NCI-H526 treated with DMSO at 0.1 percent for 48 hours (cell line): ENCODE results near the gene GOPC.
"Not testable (repeated sequence)": the region's sequence is repeated elsewhere in the genome, so short reads cannot be mapped to it uniquely, and the experiment has no call there.

ENCODE experiments used
- DNase-seq: peaks from one replicate; lab custom pipeline; 2025; lab: John Stamatoyannopoulos, UW

GOPC gene

GRCh38 chr6:117602151-117602898 lies at the start of gene GOPC:
Gene GOPC (minus strand): TSS chr6:117602511. CDS start chr6:117602288, 223 bp downstream.
- DNase-seq: peak; percentile 92

DNA sequence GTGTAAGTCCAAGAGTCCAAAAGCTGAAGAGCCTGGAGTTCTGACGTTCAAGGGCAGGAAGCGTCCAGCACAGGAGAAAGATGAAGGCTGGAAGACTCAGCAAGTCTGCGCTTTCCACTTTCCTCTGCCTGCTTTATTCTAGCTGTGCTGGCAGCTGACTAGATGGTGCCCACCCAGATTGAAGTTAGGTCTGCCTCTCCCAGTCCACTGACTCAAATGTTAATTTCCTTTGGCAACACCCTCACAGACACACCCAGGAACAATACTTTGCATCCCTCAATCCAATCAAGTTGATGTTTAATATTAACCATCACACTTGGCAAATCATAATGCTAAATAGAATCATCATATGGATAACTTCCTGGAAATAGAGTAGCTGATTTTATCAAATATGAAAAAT lies 49.7 kb upstream of the GOPC start:
- not testable (repeated sequence) for DNase-seq

GRCh38 chr6:117642976-117643375 lies 40.7 kb upstream of the GOPC start:
- DNase-seq: no peak

- no peak for DNase-seq
Observed at GRCh38 chr6:117637770-117638169, 35.5 kb upstream of the GOPC start.

DNA sequence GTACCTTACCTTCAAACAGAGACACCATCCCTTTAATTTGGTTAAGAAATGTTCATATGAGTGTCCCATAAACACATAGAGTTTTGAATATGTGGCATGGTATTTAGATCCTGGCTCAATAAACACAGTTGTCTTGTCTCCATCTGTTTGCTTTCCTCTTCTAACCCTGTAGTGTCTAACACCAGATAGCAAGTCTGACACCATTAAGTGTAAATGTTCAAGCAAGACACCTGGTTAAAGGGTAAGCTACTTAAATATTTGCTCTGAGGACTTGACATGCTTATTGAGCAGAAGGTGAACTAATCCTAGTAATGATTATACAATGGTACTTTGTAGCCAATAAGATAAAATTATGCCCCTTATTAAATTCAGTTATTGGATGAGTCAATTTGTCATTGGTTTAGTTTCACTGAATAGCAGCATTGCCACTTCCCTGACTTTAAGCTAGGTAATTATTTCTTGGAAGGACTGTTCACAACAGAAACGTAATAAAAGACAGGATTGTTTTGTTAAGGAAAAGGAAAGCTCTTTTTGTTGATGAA lies 26.9 kb upstream of the GOPC start:
- DNase-seq: peak; percentile 76

- DNase-seq: no peak
Observed at GRCh38 chr6:117627533-117627932, 25.2 kb upstream of the GOPC start.

GRCh38 chr6:117624869-117625481 lies 22.7 kb upstream of the GOPC start:
- DNase-seq: no peak

GRCh38 chr6:117619178-117619577 lies 16.9 kb upstream of the GOPC start:
- DNase-seq: no peak

- DNase-seq: no peak
Observed at GRCh38 chr6:117617210-117618035, 15.1 kb upstream of the GOPC start.

DNA sequence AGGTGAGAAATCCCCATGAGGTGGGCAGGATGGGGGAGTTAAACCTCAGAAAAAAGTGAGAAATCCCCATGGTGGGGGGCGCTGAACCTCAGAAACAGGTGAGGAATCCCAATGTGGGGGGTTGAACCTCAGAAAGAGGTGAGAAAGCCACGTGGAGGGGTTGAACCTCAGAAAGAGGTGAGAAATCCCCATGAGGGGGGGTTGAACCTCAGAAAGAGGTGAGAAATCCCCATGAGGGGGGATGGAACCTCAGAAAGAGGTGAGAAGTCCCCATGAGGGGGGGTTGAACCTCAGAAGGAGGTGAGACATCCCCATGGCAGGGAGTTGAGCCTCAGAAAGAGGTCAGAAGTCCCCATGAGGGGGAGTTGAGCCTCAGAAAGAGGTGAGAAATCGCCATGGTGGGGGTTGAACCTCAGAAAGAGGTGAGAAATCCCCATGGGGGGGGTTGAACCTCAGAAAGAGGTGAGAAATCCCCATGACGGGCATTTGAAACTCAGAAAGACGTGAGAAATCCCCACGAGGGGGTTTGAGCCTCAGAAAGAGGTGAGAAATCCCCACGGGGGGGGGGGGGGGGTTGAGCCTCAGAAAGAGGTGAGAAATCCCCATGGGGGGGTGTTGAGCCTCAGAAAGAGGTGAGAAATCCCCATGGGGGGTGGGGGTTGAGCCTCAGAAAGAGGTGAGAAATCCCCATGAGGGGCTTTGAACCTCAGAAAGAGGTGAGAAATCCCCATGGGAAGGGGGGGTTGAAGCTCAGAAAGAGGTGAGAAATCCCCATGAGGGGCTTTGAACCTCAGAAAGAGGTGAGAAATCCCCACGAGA lies 14.3 kb upstream of the GOPC start:
- DNase-seq: no peak

GRCh38 chr6:117615750-117616390 lies 13.6 kb upstream of the GOPC start:
- no peak for DNase-seq

DNA sequence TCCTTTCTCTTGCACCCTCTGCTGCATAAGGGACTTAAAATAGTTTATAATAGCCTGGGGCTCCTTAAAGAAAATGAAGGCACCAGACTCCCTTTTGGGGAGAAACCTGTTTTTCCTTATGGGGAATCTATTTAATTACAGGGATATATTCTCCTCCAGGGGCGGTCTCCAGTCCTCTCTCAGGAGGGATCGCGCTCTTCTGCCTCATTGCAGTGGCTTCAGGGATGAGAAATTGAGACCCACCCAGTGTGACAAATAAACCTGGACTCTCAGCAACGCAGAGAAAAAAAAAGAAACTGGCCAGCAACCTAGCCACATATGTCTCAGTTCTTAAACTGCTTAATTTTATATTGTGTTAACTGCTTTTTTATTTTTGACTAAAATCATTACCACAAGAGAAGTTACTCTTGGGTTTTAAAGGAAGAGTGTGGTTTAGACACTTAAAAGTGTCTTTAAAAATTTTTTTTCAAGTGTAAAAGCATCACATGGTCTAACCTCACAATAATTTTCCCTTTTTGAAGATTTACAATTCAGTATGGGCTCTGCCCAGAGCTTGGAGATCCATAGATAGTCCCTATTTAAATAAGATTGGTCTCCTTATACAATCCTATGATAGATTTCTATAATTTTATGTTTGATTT lies 11.7 kb upstream of the GOPC start:
- no peak for DNase-seq

DNA sequence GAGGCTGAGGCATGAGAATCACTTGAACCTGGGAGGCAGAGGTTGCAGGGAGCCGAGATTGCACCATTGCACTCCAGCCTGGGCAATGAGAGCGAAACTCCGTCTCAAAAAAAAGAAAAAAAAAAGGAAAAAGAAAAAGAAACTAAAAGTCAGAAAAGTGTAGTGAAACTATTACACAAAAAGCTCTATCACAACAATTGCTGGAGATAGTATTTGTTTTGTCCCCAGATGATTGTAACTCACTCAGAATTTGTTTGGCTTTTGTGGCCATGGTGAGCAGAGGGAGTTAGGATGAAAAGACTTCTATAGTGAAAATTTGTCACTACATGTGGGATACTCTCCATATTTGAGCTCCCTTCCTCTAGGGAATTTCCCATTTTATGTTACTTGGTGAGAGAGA lies 5.2 kb upstream of the GOPC start:
- no peak for DNase-seq

- peak; percentile 87 for DNase-seq
Observed at GRCh38 chr6:117605169-117605826, 3.0 kb upstream of the GOPC start.

DNA sequence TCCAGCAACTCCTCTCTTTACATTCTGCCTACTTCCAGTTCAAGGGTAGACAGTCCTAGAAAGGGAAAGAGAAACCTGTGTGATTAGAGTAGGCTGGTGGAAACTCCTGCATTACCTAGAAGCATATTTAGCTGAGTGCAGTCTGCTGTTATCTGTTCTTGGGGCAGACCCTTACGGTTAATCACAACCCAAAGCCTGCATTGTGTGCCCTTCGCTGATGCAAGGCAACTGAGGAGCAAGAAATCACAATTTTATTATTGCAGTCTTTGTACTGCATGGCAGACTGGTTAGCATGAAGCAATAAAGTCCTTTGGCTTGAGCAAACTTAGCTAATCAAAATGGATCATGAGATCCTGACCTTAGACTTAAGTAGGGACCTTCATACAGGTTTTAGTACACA lies 1.5 kb upstream of the GOPC start:
- DNase-seq: no peak

- DNase-seq: no peak
Observed at GRCh38 chr6:117602899-117603588, 733 bp upstream of the GOPC start.

DNA sequence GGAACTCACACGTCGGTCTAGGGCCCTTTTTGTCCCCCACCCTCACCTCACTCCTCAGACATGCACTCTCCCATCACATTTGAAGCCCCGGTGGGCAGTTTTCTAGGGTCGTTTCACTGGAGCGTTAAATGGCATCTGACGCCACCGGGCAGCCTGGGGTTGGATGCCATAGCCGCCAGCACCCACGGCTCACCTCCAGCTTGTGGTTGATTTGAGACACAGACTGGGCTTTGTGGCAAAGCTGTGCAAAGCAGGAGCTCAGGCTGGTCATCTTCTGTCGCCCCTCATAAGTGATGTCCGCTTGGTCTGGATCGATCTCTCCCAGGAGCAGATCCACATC lies 530 bp downstream of the GOPC start:
- peak; percentile 60 for DNase-seq

- no peak for DNase-seq
Observed at GRCh38 chr6:117600008-117600743, 2.1 kb downstream of the GOPC start.

DNA sequence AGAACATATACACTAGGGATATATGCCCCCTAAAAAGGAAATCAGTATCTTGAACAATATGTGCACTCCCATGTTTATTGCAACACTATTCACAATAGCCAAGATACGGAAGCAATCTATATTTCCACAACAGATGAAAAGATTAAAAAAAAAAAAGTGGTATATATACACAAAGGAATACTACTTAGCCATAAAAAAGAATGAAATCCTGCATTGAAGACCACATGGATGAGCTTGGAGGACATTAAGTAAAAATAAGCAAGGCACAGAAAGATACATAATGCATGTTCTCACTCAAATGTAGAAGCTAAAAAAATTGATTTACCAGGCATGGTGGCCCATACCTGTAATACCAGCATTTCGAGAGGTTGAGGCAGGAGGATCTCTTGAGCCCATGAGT lies 4.6 kb downstream of the GOPC start:
- no peak for DNase-seq
